ENCODE data around the gene INHBB.

Gene INHBB

GRCh38 chr2:120374821-120375220 lies 28.9 kb downstream of the INHBB start:
- TF ChIP-seq CTCF (IDR thresholded peaks at IDR 0.05; ENCODE audit: borderline replicate concordance, insufficient read depth, low read depth, low read length), result no peak
- no peak overlapping the region for H3K4me3 ChIP-seq (ENCODE audit: low read depth, low read length)

- no peak overlapping the region for H3K4me3 ChIP-seq (ENCODE audit: low read depth, low read length)
- TF ChIP-seq CTCF (IDR thresholded peaks at IDR 0.05; ENCODE audit: borderline replicate concordance, insufficient read depth, low read depth, low read length), result no peak
Observed at GRCh38 chr2:120375251-120376020, 29.5 kb downstream of the INHBB start.

GRCh38 chr2:120376101-120376500 lies 30.2 kb downstream of the INHBB start:
- no peak for TF ChIP-seq CTCF (IDR thresholded peaks at IDR 0.05; ENCODE audit: borderline replicate concordance, insufficient read depth, low read depth, low read length)
- H3K4me3 ChIP-seq (ENCODE audit: low read depth, low read length), result no peak overlapping the region

GRCh38 chr2:120376679-120377640 lies 31.0 kb downstream of the INHBB start:
- H3K4me3 ChIP-seq (ENCODE audit: low read depth, low read length), result no peak overlapping the region
- TF ChIP-seq CTCF (IDR thresholded peaks at IDR 0.05; ENCODE audit: borderline replicate concordance, insufficient read depth, low read depth, low read length), result no peak

- no peak overlapping the region for H3K4me3 ChIP-seq (ENCODE audit: low read depth, low read length)
- no peak for TF ChIP-seq CTCF (IDR thresholded peaks at IDR 0.05; ENCODE audit: borderline replicate concordance, insufficient read depth, low read depth, low read length)
Observed at GRCh38 chr2:120378605-120379004, 32.7 kb downstream of the INHBB start.

- H3K4me3 ChIP-seq (ENCODE audit: low read depth, low read length), result no peak overlapping the region
- TF ChIP-seq CTCF (IDR thresholded peaks at IDR 0.05; ENCODE audit: borderline replicate concordance, insufficient read depth, low read depth, low read length), result no peak
Observed at GRCh38 chr2:120379916-120380893, 34.3 kb downstream of the INHBB start.

All from GM12875 (cell line).